K562 (cell line): Measurements from ENCODE around the gene FAM193A. TPM values are rescaled to one million over a fixed set of nuclear protein-coding genes. Genes with fewer than 3 reads are reported as not detected.
A peak's percentile ranks its signal among the peaks of the same experiment; 100 is the strongest.

Experiments used
- CBFA2T2 ChIP-seq: fragments of 450-650 bp; conservative IDR thresholded peaks from 2 replicates; pipeline ENCODE4 v1.6.1; 2017; ENCODE audit warnings: mild to moderate bottlenecking
- CBFA2T3 ChIP-seq: fragments of 450-650 bp; IDR thresholded peaks from 2 replicates; pipeline ENCODE4 v1.6.1; 2017
- CREM ChIP-seq: IDR thresholded peaks from 2 replicates; pipeline ENCODE4 v1.6.1; 2014; ENCODE audit warnings: antibody characterized with exemption, low read depth
- E2F3 ChIP-seq: fragments of 250-450 bp; sonication (Bioruptor Pico); IDR thresholded peaks from 2 replicates; pipeline ENCODE4 v1.4.0; 2020; ENCODE audit warnings: mild to moderate bottlenecking
- FIP1L1 ChIP-seq: fragments of 200-400 bp; formaldehyde crosslinking; IDR thresholded peaks from 2 replicates; pipeline ENCODE4 v1.6.1; 2018; ENCODE audit warnings: mild to moderate bottlenecking, low read depth, low read length; ENCODE audit not compliant: poor library complexity, severe bottlenecking
- FOXJ2 ChIP-seq: fragments of 200-800 bp; sonication (Bioruptor generic); IDR thresholded peaks from 2 replicates; pipeline ENCODE4 v1.6.1; 2016; ENCODE audit warnings: missing genetic modification characterization, missing compliant biosample characterization
- HMG20A ChIP-seq: fragments of 450-650 bp; formaldehyde crosslinking; conservative IDR thresholded peaks from 2 replicates; pipeline ENCODE4 v1.4.0; 2020; ENCODE audit warnings: mild to moderate bottlenecking, mixed read lengths
- HNRNPH1 ChIP-seq: fragments of 200-400 bp; formaldehyde crosslinking; optimal IDR thresholded peaks from 2 replicates; pipeline ENCODE3; 2017; ENCODE audit warnings: low read depth, mild to moderate bottlenecking, low read length, moderate library complexity
- HNRNPUL1 ChIP-seq: fragments of 200-400 bp; formaldehyde crosslinking; IDR thresholded peaks from 2 replicates; pipeline ENCODE4 v1.6.1; 2017; ENCODE audit warnings: low read length
- LARP7 ChIP-seq: fragments of 450-650 bp; IDR thresholded peaks from 2 replicates; pipeline ENCODE4 v1.6.1; 2016
- MYC ChIP-seq, 2 experiments: fragments of 250-450 bp in 1 of 2; sonication (Bioruptor Pico) in 1 of 2; IDR thresholded peaks; 2 replicates each; pipeline versions ENCODE4 v1.5.1 to v1.6.1; 2012 to 2021; ENCODE audit warnings: low read depth in 2 of 2, borderline replicate concordance in 1 of 2, improper control_type of control experiment in 1 of 2, low read length in 1 of 2, mild to moderate bottlenecking in 1 of 2, moderate library complexity in 1 of 2
- NR2F6 ChIP-seq: fragments of 450-650 bp; formaldehyde crosslinking; IDR thresholded peaks from 2 replicates; pipeline ENCODE4 v1.4.0; 2020; ENCODE audit warnings: mild to moderate bottlenecking
- PYGO2 ChIP-seq: fragments of 450-650 bp; IDR thresholded peaks from 2 replicates; pipeline ENCODE4 v1.6.1; 2016; ENCODE audit warnings: mild to moderate bottlenecking, missing genetic modification characterization, moderate library complexity, missing compliant biosample characterization
- RB1 ChIP-seq: fragments of 450-650 bp; IDR thresholded peaks from 2 replicates; pipeline ENCODE4 v1.6.1; 2017; ENCODE audit warnings: low read depth, mild to moderate bottlenecking
- TBP ChIP-seq: optimal IDR thresholded peaks from 2 replicates; pipeline ENCODE3; 2011; ENCODE audit warnings: low read depth, low read length, improper control_type of control experiment
- TCF3 ChIP-seq: sonication (generic); formaldehyde crosslinking; IDR thresholded peaks from 2 replicates; pipeline ENCODE4 v1.4.0; 2020; ENCODE audit warnings: mild to moderate bottlenecking, missing genetic modification reagents
- TCFL5 ChIP-seq: fragments of 250-450 bp; sonication (Bioruptor Pico); conservative IDR thresholded peaks from 2 replicates; pipeline ENCODE4 v1.6.1; 2021; ENCODE audit warnings: mild to moderate bottlenecking, moderate library complexity, matching md5 sums
- TEAD1 ChIP-seq, 2 experiments: fragments of 450-650 bp in 1 of 2; sonication (generic) in 1 of 2; formaldehyde crosslinking; IDR thresholded peaks; 2 replicates each; pipeline versions ENCODE4 v1.4.0 to v1.8.0; 2020 to 2022; ENCODE audit warnings: mild to moderate bottlenecking in 2 of 2, missing genetic modification reagents in 1 of 2
- ZKSCAN8 ChIP-seq: fragments of 200-800 bp; sonication (Bioruptor generic); IDR thresholded peaks from 2 replicates; pipeline ENCODE4 v1.6.1; 2016; ENCODE audit warnings: missing genetic modification characterization, missing compliant biosample characterization
- ZNF133 ChIP-seq: fragments of 250-450 bp; sonication (Bioruptor Pico); IDR thresholded peaks from 2 replicates; pipeline ENCODE4 v1.4.0; 2020; ENCODE audit warnings: mild to moderate bottlenecking
- ZNF316 ChIP-seq: fragments of 450-650 bp; IDR thresholded peaks from 2 replicates; pipeline ENCODE4 v1.6.1; 2016
- ZSCAN29 ChIP-seq: fragments of 450-650 bp; IDR thresholded peaks from 2 replicates; pipeline ENCODE4 v1.6.1; 2017
- polyA plus RNA-seq, 8 experiments: library from polyadenylated mRNA; depleted of rRNA in 4 of 8; stranded (reverse) in 5 of 8; unstranded in 3 of 8; fragments of >200 nt; fragmentation: Nextera tagmentation in 2 of 8; fragmentation: Illumina TruSeq in 1 of 8; extraction: Ambion mirVana in 2 of 8; extraction: Trizol in 1 of 8; gene quantifications; 2 replicates each; pipeline versions ENCODE4 v1.2.1 to v1.2.3, GENCODE V29; 2011 to 2014; ENCODE audit warnings: inconsistent platforms in 1 of 8, missing spikeins in 1 of 8
- total RNA-seq, 7 experiments: library from RNA; depleted of rRNA in 6 of 7; stranded (reverse); fragments of >200 nt in 6 of 7; fragmentation: Illumina TruSeq in 2 of 7; extraction: Trizol in 2 of 7; gene quantifications; 2 replicates each; pipeline versions ENCODE4 v1.2.1 to v1.2.3, GENCODE V29; 2011 to 2021; ENCODE audit warnings: low replicate concordance in 1 of 7
- TF ChIP-seq, protein P1 (sequence below): sonication (generic); formaldehyde crosslinking; IDR thresholded peaks from 2 replicates; pipeline ENCODE4 v1.4.0; 2020; ENCODE audit warnings: mild to moderate bottlenecking, missing genetic modification reagents
- TF ChIP-seq, protein P2 (sequence below): fragments of 450-650 bp; conservative IDR thresholded peaks from 2 replicates; pipeline ENCODE4 v1.6.1; 2016; ENCODE audit warnings: missing genetic modification characterization, low read depth, mild to moderate bottlenecking, missing compliant biosample characterization, moderate library complexity
- TF ChIP-seq, protein P3 (sequence below): sonication (generic); formaldehyde crosslinking; IDR thresholded peaks from 2 replicates; pipeline ENCODE4 v1.9.0; 2022; ENCODE audit warnings: mild to moderate bottlenecking, missing genetic modification reagents
- TF ChIP-seq, protein P4 (sequence below): sonication (generic); formaldehyde crosslinking; IDR thresholded peaks from 2 replicates; pipeline ENCODE4 v1.8.0; 2022; ENCODE audit warnings: mild to moderate bottlenecking, low read depth, missing genetic modification reagents

FAM193A gene
- total and polyA plus RNA-seq, 9 of the 15 experiments (the other 6 are each of a cell fraction or from before 2014, with no cell fraction given): 0.46 to 24.6 (median 9.6) TPM

DNA sequence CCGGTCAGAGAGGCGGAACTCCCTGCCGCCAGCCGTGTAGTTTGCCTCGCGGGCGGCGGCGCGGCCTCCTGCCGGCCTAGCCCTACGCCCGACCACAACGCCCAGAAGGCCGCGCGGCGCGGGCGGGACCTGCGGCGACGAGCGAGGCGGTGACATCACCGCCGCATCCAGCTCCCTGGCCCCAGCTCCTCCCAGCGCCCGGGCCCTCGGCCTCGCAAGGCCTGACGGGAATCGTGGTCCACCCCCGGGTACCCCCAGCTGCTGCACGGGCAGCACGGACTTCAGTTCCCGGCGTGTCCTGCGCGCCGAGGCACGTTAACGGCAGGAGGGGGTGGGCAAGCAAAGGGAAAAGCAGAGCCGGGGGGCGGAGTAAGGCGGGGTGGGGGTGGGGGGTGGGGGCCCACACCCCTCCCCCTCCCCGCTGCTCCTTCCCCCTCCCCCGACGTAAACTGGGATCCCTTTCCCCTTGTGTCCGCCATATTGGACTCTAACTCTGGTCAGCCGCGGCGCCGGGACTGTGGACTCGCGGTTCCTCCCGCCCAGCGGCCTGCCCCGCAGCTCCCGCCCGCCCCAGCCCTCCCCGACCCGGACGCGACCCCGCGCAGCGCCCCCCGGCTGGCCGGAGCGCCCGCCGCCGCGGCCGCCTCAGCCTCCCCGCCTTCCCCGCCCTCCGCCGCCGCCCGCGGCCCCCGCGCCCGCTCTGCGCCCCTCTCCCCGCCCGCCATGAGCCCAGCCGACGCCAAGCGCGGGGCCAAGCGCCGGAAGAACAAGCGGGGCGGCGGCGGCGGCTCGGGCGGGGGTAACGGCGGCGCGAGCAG, at the start of gene FAM193A (continued):
- TF ChIP-seq, protein P1, sequence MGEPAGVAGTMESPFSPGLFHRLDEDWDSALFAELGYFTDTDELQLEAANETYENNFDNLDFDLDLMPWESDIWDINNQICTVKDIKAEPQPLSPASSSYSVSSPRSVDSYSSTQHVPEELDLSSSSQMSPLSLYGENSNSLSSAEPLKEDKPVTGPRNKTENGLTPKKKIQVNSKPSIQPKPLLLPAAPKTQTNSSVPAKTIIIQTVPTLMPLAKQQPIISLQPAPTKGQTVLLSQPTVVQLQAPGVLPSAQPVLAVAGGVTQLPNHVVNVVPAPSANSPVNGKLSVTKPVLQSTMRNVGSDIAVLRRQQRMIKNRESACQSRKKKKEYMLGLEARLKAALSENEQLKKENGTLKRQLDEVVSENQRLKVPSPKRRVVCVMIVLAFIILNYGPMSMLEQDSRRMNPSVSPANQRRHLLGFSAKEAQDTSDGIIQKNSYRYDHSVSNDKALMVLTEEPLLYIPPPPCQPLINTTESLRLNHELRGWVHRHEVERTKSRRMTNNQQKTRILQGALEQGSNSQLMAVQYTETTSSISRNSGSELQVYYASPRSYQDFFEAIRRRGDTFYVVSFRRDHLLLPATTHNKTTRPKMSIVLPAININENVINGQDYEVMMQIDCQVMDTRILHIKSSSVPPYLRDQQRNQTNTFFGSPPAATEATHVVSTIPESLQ (CRISPR knock-in tag): no peak
- TF ChIP-seq E2F3 (no peak), HNRNPH1 (no peak), PYGO2 (no peak), MYC (IDR thresholded peaks at IDR 0.05; ENCODE audit: low read depth, low read length) (peak; percentile 64; the same call in 1 of the 2 replicates), MYC (CRISPR knock-in tag; IDR thresholded peaks at IDR 0.05; ENCODE audit: borderline replicate concordance, low read depth) (no peak), TEAD1 (CRISPR knock-in tag; IDR thresholded peaks at IDR 0.05) (no peak), NR2F6 (CRISPR knock-in tag) (no peak), CREM (no peak; the same call in none of the 2 replicates), FIP1L1 (peak; percentile 61), TBP (peak; percentile 68), ZNF316 (no peak), ZKSCAN8 (CRISPR knock-in tag) (no peak), ZSCAN29 (no peak), CBFA2T2 (no peak), TCFL5 (no peak), HMG20A (CRISPR knock-in tag) (no peak), CBFA2T3 (no peak), RB1 (peak; percentile 57; the same call in 1 of the 2 replicates), TCF3 (CRISPR knock-in tag) (no peak), HNRNPUL1 (no peak), LARP7 (no peak), FOXJ2 (tag) (peak; percentile 49; the same call in 1 of the 2 replicates), ZNF133 (CRISPR knock-in tag) (no peak)
- TF ChIP-seq, protein P2, sequence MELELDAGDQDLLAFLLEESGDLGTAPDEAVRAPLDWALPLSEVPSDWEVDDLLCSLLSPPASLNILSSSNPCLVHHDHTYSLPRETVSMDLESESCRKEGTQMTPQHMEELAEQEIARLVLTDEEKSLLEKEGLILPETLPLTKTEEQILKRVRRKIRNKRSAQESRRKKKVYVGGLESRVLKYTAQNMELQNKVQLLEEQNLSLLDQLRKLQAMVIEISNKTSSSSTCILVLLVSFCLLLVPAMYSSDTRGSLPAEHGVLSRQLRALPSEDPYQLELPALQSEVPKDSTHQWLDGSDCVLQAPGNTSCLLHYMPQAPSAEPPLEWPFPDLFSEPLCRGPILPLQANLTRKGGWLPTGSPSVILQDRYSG (tag): no peak
- TF ChIP-seq, protein P3, sequence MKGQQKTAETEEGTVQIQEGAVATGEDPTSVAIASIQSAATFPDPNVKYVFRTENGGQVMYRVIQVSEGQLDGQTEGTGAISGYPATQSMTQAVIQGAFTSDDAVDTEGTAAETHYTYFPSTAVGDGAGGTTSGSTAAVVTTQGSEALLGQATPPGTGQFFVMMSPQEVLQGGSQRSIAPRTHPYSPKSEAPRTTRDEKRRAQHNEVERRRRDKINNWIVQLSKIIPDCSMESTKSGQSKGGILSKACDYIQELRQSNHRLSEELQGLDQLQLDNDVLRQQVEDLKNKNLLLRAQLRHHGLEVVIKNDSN (CRISPR knock-in tag): 0 out of 2 replicates have a peak, but pooled peaks have one; percentile 16
- TF ChIP-seq, protein P4, sequence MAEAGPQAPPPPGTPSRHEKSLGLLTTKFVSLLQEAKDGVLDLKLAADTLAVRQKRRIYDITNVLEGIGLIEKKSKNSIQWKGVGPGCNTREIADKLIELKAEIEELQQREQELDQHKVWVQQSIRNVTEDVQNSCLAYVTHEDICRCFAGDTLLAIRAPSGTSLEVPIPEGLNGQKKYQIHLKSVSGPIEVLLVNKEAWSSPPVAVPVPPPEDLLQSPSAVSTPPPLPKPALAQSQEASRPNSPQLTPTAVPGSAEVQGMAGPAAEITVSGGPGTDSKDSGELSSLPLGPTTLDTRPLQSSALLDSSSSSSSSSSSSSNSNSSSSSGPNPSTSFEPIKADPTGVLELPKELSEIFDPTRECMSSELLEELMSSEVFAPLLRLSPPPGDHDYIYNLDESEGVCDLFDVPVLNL (CRISPR knock-in tag): no peak
